Astrocyte (in vitro differentiated cells and primary cell): ENCODE measurements around the gene TBX4. TPM values are rescaled to one million over a fixed set of nuclear protein-coding genes. Genes with fewer than 3 reads are reported as not detected.

Experiments
- DNase-seq: peaks from one replicate; pipeline ENCODE4 v3.0.0-alpha.2; 2010; ENCODE audit warnings: low read depth
- FAIRE-seq: peaks from 2 replicates; lab custom pipeline; 2011; peaks lifted over from hg19 to GRCh38; lab: Jason Lieb, UNC
- H2AFZ ChIP-seq: 2 replicates; pipeline ENCODE4 v1.6.0; 2012; ENCODE audit warnings: low read depth, low read length, inconsistent platforms
- H3K27ac ChIP-seq: 2 replicates; pipeline ENCODE4 v1.5.1; 2011; ENCODE audit warnings: low read depth, low read length, inconsistent platforms
- H3K27me3 ChIP-seq: 2 replicates; pipeline ENCODE4 v1.6.0; 2011; ENCODE audit warnings: low read length, inconsistent platforms; ENCODE audit not compliant: insufficient read depth
- H3K36me3 ChIP-seq: 2 replicates; pipeline ENCODE4 v1.5.1; 2011; ENCODE audit warnings: low read length, inconsistent platforms; ENCODE audit not compliant: insufficient read depth
- H3K4me1 ChIP-seq: 2 replicates; pipeline ENCODE4 v1.5.1; 2011; ENCODE audit warnings: low read length, inconsistent platforms; ENCODE audit not compliant: insufficient read depth
- H3K4me2 ChIP-seq: 2 replicates; pipeline ENCODE4 v1.6.0; 2012; ENCODE audit warnings: low read length, inconsistent platforms
- H3K4me3 ChIP-seq: 2 replicates; pipeline ENCODE4 v1.5.1; 2011; ENCODE audit warnings: low read depth, mild to moderate bottlenecking, low read length, inconsistent platforms; ENCODE audit not compliant: insufficient read depth
- H3K79me2 ChIP-seq: 2 replicates; pipeline ENCODE4 v1.6.0; 2012; ENCODE audit warnings: mild to moderate bottlenecking, low read length, inconsistent platforms; ENCODE audit not compliant: insufficient read depth
- H3K9ac ChIP-seq: 2 replicates; pipeline ENCODE4 v1.6.0; 2012; ENCODE audit warnings: mild to moderate bottlenecking, low read length, inconsistent platforms
- H3K9me3 ChIP-seq: 2 replicates; pipeline ENCODE4 v1.5.1; 2012; ENCODE audit warnings: low read depth, mild to moderate bottlenecking, low read length, inconsistent platforms; ENCODE audit not compliant: insufficient read depth
- H4K20me1 ChIP-seq: 2 replicates; pipeline ENCODE4 v1.6.0; 2012; ENCODE audit warnings: low read length, inconsistent platforms; ENCODE audit not compliant: insufficient read depth
- H3K27ac Mint-ChIP-seq: one replicate; pipeline ENCODE4 v1.8.0; 2021; ENCODE audit warnings: mild to moderate bottlenecking, mixed read lengths; ENCODE audit not compliant: unreplicated experiment
- H3K27me3 Mint-ChIP-seq: one replicate; pipeline ENCODE4 v1.8.0; 2021; ENCODE audit warnings: low read depth, mixed read lengths; ENCODE audit not compliant: unreplicated experiment
- H3K36me3 Mint-ChIP-seq: one replicate; pipeline ENCODE4 v1.8.0; 2021; ENCODE audit warnings: low read depth, mixed read lengths; ENCODE audit not compliant: unreplicated experiment
- H3K4me1 Mint-ChIP-seq: one replicate; pipeline ENCODE4 v1.8.0; 2021; ENCODE audit warnings: low read depth, mixed read lengths; ENCODE audit not compliant: unreplicated experiment
- H3K4me3 Mint-ChIP-seq: one replicate; pipeline ENCODE4 v1.8.0; 2021; ENCODE audit warnings: mild to moderate bottlenecking, moderate library complexity, mixed read lengths; ENCODE audit not compliant: unreplicated experiment
- H3K9me3 Mint-ChIP-seq: one replicate; pipeline ENCODE4 v1.8.0; 2021; ENCODE audit warnings: mild to moderate bottlenecking, mixed read lengths; ENCODE audit not compliant: unreplicated experiment
- CTCF ChIP-seq: IDR thresholded peaks from 2 replicates; pipeline ENCODE4 v1.5.1; 2011; ENCODE audit warnings: low read depth, mild to moderate bottlenecking, inconsistent platforms, low read length, moderate library complexity; ENCODE audit not compliant: insufficient read depth
- EZH2 ChIP-seq: IDR thresholded peaks from 2 replicates; pipeline ENCODE4 v1.6.1; 2012; ENCODE audit warnings: mild to moderate bottlenecking, low read length, inconsistent platforms; ENCODE audit not compliant: insufficient read depth
- total RNA-seq: library from RNA; stranded (reverse); gene quantifications from 2 replicates; pipeline ENCODE4 v1.2.1, GENCODE V29; 2021

The TBX4 gene
- total RNA-seq, 1 donor from 2014 or later: 0.14 TPM

GRCh38 chr17:61410141-61411010 is 41.8 kb upstream of the TBX4 start:
- no peaks in the 10 kb centered on the region for H3K36me3 ChIP-seq
- H4K20me1 ChIP-seq: peaks cover 19% of the 10 kb centered on the region
- peaks cover 21% of the 10 kb centered on the region for H3K79me2 ChIP-seq
- peaks cover 3% of the 10 kb centered on the region for H3K27me3 ChIP-seq
- no peak overlapping the region for H3K27ac ChIP-seq
- peaks cover 48% of the 10 kb centered on the region for H3K27me3 Mint-ChIP-seq
- H2AFZ ChIP-seq: peak overlapping the region; percentile 55
- peak; percentile 57 for DNase-seq
- H3K9me3 ChIP-seq: no peaks in the 10 kb centered on the region
- no peak overlapping the region for H3K27ac Mint-ChIP-seq
- no peak overlapping the region for H3K4me3 ChIP-seq
- no peaks in the 10 kb centered on the region for H3K4me1 Mint-ChIP-seq
- peak overlapping the region; percentile 73 for H3K4me3 Mint-ChIP-seq
- TF ChIP-seq CTCF (peak; percentile 27), EZH2 (no peak)
- H3K9ac ChIP-seq: no peak overlapping the region
- H3K9me3 Mint-ChIP-seq: no peaks in the 10 kb centered on the region
- peaks cover 2% of the 10 kb centered on the region for H3K36me3 Mint-ChIP-seq
- peaks cover 21% of the 10 kb centered on the region for H3K4me1 ChIP-seq
- H3K4me2 ChIP-seq: peak overlapping the region; percentile 88
- FAIRE-seq: no peak

GRCh38 chr17:61411011-61411260 is 41.3 kb upstream of the TBX4 start:
- Histone ChIP-seq H2AFZ (peak overlapping the region; percentile 89), H3K4me1 (peaks cover 23% of the 10 kb centered on the region), H3K4me3 (peak overlapping the region; percentile 58), H3K9ac (peak overlapping the region; percentile 79), H3K9me3 (no peaks in the 10 kb centered on the region), H3K27ac (no peak overlapping the region), H3K36me3 (no peaks in the 10 kb centered on the region), H3K27me3 (peaks cover 3% of the 10 kb centered on the region), H4K20me1 (peaks cover 18% of the 10 kb centered on the region), H3K4me2 (peak overlapping the region; percentile 88), H3K79me2 (peaks cover 16% of the 10 kb centered on the region)
- FAIRE-seq: no peak
- no peak for DNase-seq
- Mint-ChIP-seq H3K9me3 (no peaks in the 10 kb centered on the region), H3K27ac (no peak overlapping the region), H3K27me3 (peaks cover 47% of the 10 kb centered on the region), H3K36me3 (peaks cover 2% of the 10 kb centered on the region), H3K4me3 (no peak overlapping the region), H3K4me1 (peaks cover 2% of the 10 kb centered on the region)
- TF ChIP-seq CTCF (no peak), EZH2 (no peak)
